Activated CD4-positive, alpha-beta T cell treated with anti-CD3 and anti-CD28 coated beads, Interleukin-2, amount 50 U/mL, for 48 hours (primary cell): ENCODE results near the gene HMGB2.
A peak's percentile ranks its signal among the peaks of the same experiment; 100 is the strongest.

Experiments used
- DNase-seq, 2 experiments: peaks; one replicate each; pipeline ENCODE4 v3.0.0-alpha.2; 2020

HMGB2 gene

DNA sequence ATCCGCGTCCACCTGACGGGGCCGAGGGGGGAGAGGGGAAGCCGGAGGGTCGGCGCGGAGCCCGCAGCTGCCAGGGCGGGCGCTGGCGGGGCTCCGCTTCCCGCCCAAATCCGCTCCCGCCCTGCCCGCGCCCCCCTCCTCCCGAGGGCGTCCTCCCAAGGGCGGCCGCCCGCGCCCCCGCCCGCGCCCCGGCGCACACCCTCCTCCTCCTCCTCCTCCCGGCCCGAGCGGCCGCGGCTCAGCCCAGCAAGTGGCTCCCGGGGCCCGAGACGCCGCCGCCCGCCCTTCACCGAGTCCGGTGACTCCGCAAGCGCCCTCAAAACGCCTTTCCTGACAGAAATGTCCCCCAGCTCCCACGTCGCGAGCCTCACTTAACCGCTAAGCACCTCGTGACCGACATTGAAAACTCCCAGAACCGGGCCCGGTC, 487 bp downstream of the HMGB2 start:
- DNase-seq: peak; percentile 43 to 50

DNA sequence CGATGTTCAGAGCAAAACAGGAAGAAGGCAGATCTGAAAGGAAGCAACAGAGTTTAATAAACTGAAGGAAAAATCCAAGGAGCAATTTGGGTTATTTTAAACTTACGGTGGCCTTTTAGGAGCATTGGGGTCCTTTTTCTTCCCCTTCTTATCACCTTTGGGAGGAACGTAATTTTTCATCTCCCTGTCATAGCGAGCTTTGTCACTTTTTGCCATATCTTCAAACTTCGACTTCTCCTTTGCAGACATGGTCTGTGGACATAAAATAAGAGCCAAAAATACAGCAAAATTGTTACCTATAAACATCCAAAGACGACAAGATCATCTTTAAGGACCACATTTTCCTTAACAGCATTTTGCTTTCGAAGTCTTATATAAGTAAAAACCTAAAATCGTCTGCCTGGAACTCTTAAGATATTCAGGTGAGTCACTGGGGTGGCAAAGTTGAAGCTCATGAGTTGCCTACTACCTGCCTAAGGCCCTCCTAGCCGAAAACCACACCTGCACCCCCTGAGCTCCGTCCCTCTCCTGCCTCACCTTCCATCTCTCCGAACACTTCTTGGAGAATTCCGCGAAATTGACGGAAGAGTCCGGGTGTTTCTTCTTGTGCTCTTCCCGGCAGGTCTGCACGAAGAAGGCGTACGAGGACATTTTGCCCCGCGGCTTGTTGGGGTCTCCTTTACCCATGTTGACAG, 1.0 kb downstream of the HMGB2 start:
- DNase-seq: no peak

DNA sequence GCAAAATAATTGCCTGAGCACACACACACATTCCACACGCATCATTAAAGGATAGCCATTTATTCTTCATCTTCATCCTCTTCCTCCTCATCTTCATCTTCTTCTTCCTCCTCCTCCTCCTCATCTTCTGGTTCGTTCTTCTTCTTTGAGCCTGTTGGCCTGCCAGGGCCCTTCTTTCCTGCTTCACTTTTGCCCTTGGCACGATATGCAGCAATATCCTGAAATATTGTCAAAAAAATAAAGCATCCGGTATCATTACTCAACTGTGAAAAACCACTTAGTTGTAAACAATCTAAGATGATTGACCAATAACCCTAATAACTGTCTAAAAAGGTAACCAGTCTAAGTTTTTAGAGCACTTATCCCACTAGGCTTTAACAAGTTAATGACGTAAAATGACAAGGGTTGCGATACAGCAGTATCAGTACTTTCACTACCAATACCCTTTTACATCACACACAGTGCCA, 2.1 kb downstream of the HMGB2 start:
- DNase-seq: no peak

DNA sequence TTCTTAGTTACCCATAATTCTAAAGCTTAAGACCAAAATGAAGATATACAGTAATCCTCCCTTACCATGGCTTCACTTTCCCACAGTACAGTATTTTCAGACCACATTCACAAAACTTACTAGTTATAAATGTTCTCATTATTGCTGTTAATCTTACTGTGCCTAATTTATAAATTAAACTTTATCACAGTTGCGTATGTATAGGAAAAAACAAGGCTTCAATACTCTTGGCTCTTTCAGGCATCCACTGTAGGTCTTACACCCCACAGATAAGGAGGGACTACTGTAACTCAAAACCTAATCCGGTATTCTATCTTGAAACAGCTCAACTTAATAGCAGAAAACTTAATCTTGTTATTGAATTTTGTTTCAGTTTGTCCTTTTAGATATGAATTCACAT, 3.6 kb downstream of the HMGB2 start:
- no peak for DNase-seq

DNA sequence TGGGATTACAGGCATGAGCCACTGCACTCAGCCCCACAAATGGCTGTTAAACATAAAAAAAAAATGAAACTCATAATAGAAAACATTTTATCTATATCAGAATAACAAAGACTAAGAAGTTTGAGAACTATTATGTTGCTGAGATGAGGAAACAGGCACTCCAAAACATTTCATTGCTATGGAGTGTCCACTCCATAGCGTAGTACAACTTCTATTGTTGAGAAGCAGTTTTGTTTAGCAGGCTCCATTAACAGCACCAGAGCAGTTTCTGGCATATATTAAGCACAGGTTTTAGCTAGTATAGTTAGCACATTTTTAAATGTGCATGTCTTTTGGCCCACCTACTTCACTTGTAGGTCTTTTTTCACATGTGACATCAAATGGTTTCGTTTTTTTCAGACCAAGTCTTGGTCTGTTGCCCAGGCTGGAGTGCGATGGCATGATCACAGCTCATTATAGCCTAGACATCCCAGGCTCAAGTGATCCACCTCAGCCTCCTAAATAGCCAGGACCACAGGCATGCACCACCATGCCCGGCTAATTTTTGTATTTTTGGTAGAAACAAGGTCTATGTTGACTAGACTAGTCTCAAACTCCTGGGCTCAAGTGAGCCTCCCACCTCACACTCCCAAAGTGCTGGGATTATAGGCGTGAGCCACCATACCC, 5.8 kb downstream of the HMGB2 start:
- DNase-seq: no peak

DNA sequence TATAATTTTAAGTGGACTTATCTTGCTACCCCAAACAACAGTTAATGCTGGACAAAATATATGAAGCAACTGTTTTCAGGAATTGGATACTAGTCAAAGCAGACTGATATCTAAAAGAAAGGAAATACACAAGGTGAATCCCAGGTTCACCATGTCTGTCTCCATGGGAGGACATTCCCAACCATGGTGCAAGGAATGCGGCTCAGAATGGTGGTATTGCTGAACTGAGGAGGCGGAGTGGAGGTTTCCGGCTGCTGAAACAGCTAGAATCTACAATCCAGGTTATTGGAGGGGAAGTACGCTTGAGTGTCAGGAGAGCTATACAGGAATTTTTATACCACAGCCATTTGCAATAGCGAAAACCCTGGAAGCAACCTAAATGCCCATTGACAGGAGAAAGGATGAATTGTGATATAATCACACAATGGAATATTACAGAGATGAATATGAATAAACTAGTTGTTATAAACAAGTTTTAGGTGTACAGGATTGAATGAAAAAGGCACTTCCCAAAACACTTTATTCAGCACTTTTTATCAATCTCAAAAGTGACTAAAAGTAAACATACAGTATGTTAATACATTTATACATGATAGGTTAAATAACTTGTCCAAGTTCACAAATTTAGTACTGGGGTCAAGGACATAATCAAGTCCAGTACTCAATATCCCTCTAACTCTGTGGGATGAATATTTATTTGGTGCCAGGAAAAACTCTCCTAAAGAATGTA, 9.0 kb downstream of the HMGB2 start:
- no peak for DNase-seq

DNA sequence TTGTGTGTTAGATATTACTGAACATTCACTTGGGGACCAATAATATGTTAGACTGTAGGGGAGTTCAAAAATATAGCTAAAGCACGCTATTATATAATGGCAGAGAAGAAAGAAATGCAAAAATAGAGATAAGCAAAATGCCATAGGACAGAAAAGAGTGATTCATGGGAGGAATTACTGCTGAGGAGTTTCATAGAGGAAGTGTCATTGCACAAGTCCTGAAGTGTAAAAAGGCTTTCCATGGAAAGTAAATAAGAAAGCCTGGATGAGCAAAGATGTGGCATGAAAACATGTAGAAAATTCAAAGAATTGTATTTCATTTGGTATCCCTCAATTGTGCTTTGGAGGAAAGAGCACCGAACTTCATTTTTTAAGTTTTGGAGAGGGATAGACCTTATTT, 14.5 kb downstream of the HMGB2 start:
- no peak for DNase-seq

DNA sequence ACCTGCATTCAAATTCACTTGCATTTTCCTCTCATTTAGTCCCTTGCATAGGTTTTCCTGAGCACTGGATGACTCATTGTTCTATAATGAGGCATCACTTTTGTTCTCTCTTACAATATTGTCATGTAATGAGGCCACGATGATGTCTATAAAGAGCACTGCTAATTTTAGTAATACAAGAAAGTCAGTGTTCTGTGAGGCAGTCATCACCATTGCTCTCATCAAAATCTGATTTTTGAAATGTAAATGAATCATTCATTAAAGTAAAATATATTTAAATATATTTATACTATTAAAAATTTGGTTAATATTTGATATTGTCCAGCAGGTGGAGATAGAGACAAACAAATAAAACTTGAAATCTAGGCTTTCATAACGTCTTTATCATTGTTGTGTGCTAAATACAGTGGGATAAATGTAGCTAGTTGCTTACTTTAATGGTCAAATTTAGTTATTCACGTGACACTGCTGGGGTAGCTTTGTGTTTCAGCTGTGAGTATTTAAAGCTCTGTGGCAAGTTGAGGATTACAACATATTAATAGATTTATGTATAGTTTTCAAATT, 15.4 kb downstream of the HMGB2 start:
- DNase-seq: no peak

DNA sequence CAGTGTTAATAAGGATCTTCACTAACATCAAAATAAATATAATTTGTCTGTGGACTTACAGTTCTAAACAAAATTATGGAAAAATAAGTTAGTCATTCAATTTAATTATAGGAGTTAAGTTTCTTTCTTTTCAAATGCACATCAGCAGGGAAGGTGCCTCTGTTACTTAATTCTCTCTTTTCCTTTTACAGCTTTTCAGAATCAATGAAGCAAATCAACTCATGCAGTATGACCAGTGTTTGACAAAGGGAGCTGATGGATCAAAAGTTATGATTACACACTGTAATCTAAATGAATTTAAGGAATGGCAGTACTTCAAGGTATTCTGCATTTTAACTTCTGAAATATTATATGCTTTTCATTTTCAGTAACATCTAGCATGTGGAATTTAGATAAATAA, 15.9 kb downstream of the HMGB2 start:
- DNase-seq: no peak

DNA sequence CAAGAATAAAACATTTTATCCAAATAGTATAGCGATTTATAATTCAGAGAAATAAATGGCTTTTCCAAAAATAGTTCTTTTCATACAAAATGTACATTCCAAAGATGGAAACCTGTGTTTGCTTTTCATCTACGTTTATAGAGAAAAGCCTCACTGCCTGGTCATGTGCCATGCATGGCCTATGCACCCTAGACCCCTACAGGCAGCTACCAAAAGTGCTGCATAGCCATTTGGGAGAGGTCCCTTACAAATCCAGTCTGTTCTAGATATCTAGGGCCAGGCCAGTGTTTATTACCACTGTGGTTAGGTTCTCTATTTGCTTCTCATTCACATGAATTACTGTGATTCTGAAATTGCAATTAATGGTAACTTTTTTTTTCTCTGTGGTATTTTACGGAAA, 17.2 kb downstream of the HMGB2 start:
- DNase-seq: no peak

DNA sequence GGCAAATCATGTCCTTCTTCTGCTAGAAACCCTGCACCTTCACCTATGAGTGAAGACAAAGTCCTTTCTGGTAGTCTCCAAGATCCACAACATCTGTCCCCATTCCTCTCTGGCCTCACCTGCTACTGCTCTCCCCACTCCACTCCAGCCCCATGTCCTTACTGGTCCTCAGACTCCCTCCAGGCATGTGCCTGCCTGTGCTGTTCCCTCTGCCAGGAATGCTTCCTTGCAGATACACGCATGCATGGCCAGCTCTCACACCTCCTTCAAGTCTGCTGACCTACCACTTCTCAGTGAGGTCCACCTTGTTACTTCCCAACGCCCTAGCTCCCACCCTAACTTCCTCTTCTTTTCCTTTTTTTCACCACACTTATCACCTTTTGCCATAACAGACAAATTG, 18.1 kb downstream of the HMGB2 start:
- no peak for DNase-seq

DNA sequence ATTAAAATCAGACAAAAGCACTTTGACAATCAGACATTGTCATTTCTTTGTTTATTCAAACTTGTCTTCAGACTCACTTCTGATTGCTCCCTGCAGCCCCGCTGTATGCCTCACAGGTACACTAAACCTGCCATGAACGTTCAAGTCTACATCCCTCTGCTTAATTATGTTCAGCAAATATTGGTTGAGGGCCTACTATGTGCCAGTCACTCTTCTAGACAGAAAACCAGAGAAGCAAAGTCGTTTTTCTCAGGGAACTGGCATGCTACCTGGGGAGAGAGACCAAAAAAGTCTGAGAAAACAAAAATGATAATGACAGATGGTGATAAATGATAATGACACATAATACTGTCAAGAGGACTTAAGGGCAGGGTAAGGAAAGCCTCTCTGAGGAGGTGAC, 19.4 kb downstream of the HMGB2 start:
- no peak for DNase-seq

DNA sequence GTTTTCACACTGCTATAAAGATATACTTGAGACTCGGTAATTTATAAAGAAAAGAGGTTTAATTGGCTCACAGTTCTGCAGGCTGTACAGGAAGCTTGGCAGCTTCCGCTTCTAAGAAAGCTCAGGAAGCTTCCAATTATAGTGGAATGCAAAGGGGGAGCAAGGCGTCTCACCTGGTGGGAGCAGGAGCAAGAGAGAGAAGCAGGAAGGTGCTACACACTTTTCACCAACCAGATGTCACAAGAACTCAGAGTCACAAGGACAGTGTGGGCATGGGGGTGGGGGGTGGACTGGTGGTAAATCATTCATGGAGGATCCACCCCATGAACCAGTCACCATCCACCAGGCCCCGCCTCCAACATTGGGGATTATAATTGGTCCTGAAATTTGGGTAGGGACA, 22.8 kb downstream of the HMGB2 start:
- DNase-seq: no peak

DNA sequence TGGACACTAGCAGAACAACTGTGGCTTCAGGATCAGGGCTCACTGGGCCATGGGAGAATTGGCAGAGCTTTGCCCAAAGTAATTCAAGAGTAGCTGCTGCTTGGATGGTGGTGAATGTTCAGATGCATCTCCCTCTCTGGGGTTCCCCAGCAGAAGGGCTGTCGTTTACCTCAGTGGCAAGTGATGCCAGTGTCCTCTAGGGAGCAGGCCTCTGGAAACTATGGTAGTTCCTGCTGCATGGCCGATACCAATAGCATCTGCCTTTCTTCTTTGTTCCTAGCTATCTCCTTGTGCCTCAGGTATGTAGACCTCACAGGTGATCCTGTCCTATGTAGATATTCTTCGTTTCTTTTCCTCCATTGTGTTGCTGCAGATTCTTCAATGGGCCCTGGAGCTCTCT, 26.4 kb downstream of the HMGB2 start:
- no peak for DNase-seq

DNA sequence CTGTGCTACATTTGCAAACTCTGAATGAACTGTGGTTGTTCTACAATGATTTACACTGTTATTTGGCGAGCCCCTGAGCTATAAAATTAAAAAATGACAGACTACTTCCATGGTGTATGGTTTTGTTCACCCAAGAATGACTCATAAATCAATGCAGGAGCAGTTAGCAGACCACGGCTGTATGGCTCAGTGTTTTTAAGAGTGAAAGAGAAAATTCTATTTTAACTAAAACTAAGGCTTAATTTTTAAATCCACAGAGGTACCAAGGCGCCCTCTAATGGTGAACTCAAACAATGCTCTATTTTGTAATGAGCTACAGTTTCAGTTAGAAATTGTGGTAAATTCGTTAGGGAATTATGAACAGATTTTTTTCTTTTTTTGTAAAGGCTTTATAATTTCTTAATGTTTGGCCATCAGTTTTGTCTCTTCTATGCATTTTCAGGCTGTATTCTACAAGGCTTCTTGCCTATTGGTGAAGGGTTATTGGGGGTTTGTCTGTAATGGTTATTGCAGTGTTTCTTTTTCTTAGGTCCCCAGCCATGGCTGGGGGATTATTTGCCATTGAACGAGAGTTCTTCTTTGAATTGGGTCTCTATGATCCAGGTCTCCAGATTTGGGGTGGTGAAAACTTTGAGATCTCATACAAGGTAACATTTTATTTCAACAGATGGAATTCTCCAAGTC, 32.5 kb downstream of the HMGB2 start:
- DNase-seq: no peak

DNA sequence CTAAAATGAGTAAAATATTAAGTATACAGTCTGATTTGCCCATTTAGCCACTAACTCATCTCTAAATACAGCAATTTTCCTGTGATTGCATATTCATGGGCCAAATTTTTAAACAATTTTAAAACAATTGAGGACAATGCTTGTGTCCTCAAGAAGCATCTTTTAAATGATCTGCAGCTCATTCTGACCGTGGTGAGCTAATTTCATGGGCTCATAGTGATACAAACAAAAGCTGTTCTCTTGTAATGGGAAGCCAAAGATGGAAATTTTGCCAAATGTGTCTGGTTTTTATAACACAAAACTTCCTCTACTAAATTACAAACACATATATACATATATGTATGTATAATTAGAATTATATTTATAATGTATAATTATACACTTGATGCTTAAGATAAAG, 39.7 kb downstream of the HMGB2 start:
- DNase-seq: no peak

DNA sequence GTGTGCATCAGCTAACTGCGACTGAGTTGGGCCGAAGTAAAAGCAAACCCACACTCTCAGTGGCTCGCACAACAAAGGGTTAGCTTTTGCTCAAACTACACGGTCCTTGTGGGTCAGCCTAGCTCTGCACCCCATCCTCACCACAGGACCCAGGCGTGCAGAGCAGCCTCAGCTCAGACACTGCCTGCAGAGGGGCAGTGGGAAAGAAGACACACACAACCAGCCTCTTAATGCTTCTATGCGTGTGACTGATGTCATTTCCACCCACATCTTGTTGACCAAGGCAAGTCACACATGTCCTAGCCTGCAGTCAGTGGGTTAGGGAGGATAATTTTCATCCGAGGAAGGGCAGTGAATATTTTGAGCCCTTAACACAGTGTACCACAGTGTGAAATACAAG, 40.5 kb downstream of the HMGB2 start:
- no peak for DNase-seq

DNA sequence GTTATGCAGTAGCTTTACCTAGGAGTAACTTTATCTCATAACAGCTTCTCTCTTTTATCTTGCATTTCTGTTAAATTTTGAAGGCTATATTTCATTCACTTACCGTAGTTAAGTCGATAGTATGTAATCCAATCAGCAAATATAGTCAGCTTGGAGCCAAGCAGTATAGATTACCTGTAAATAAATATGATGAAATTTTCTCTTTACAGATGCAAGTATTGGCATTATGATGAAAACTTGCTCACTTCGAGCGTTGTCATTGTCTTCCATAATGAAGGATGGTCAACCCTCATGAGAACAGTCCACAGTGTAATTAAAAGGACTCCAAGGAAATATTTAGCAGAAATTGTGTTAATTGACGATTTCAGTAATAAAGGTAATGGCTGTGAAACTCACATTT, 42.3 kb downstream of the HMGB2 start:
- no peak for DNase-seq

DNA sequence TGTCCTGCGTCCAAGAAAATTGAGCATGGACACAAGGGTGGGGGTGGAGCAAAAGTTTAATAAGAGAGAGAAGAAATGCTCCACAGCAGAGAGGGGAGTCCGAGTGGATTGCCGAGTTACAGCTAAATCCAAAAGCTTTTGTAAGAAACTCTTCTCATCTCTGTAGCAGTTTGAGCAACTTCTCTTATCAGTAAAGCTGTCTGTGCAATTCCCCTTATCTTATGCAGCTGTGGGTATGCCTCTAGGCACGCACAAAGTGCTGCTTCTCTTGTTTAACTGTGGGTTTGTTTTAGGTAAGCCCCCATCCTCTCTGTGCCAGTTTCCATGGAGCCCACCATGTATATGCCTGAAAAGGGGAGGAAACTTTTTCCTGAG, 44.8 kb downstream of the HMGB2 start:
- no peak for DNase-seq

DNA sequence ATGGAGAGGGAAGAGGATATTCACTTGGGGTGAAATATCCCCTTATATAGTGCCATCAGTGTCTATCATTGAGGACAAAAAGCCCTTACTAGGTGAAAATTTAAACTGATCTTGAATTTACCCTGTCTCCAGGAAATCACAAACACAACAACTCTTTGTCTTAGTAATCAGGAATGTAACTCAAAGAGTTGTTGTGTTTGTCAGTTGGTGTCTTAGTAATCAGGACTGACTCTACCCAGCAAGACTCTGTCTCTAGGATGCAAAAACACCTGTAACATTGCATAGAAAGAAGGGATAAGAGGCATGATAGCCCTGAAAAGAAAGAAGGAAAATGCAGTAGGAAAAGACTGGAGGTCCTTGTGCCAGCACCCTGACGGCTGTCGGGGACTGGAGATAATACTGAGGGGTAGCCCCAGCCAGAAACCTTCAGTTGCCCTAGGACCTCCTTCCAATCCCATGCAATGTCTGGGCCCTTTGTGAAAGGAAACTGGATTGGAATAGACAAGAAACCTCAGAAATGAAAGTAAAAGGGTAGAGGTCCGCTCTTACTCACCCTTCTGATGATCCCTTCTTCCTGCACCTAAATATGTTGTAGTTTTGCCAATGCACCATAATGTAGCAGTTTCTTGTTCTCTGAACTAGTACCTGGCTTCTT, 45.3 kb downstream of the HMGB2 start:
- no peak for DNase-seq

DNA sequence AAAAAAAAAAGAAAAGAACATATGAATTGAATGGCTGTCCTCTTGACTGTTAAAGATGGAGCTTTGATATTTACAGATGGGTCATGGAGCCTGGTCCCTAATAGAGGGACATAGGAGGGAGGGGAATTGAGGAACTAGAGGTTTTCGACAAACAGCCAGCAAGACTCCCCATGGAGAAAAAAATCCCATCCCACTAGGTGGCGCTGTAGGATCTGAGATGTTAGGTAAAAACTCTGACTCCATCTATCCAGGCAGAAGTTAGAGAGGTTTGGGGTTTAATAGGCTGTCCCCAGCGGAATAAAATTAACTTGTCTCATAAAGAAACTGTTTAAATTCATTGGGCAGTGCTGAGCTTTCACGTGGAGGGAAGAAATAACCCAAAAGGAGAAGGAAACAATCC, 45.9 kb downstream of the HMGB2 start:
- DNase-seq: peak; percentile 79 to 86

DNA sequence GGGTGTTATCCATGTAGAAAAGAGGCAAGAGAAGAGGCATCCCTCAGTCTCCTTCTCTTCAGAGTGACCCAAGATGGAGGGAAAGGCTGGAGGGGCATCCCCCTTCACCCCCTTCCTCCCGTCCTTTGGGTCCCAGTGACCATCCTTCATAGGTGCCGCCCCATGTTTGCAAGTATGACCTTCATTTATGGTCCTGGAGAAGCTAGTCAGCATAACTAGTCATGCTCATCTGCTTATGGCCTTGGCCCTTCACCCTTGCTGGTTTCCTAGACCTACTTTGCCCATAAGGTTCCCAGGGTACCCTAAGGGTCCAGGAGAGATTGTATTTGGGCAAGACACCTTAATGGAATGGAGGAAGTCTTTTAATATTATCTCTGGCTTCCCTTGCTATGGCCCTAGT, 46.7 kb downstream of the HMGB2 start:
- no peak for DNase-seq

DNA sequence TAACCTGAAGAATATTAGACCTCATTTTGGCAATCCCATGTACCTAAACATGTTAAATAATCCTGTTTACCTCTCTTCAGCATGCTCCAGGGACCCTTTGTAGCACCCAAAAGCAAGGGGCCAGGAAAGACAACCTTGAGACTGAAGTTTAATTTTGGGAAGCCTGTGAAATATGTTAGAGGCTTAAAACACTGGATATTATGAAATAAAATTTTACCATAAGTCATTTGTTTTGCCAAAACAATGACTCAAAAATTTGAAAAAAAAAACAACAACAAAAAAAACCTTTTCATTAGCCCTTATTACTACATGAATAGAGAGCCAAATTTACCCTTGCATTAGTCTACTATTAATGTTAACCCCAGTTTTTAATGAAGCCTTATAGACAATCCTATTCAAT, 49.7 kb downstream of the HMGB2 start:
- no peak for DNase-seq
